WTC11 (cell line): ENCODE results near the gene IFT25.

Experiments used
- ATF3 ChIP-seq: sonication (generic); formaldehyde crosslinking; conservative IDR thresholded peaks from 2 replicates; pipeline ENCODE4 v1.8.1; 2022; ENCODE audit warnings: mild to moderate bottlenecking, missing genetic modification reagents
- ATF6 ChIP-seq: sonication (generic); formaldehyde crosslinking; IDR thresholded peaks from 2 replicates; pipeline ENCODE4 v1.8.1; 2023; ENCODE audit warnings: mild to moderate bottlenecking, missing genetic modification reagents
- CTCF ChIP-seq: fragments of 200-600 bp; IDR thresholded peaks from 2 replicates; pipeline ENCODE4 v1.8.0; 2022; ENCODE audit warnings: antibody characterized with exemption
- E2F4 ChIP-seq: sonication (generic); formaldehyde crosslinking; IDR thresholded peaks from 2 replicates; pipeline ENCODE4 v1.8.1; 2022; ENCODE audit warnings: low read depth, mild to moderate bottlenecking, moderate library complexity, missing genetic modification reagents, borderline replicate concordance
- ERG ChIP-seq: fragments of 250-450 bp; sonication (Bioruptor Pico); IDR thresholded peaks from 2 replicates; pipeline ENCODE4 v1.8.0; 2021; ENCODE audit warnings: mild to moderate bottlenecking
- ETV6 ChIP-seq: sonication (generic); formaldehyde crosslinking; IDR thresholded peaks from 2 replicates; pipeline ENCODE4 v1.8.1; 2022; ENCODE audit warnings: mild to moderate bottlenecking, missing genetic modification reagents
- KAT7 ChIP-seq: sonication (generic); formaldehyde crosslinking; IDR thresholded peaks from 2 replicates; pipeline ENCODE4 v1.8.1; 2023; ENCODE audit warnings: missing genetic modification reagents, mild to moderate bottlenecking, borderline replicate concordance
- MAX ChIP-seq: sonication (generic); formaldehyde crosslinking; IDR thresholded peaks from 2 replicates; pipeline ENCODE4 v1.8.0; 2022; ENCODE audit warnings: mild to moderate bottlenecking, missing genetic modification reagents
- NFYB ChIP-seq: sonication (generic); formaldehyde crosslinking; conservative IDR thresholded peaks from 2 replicates; pipeline ENCODE4 v1.8.0; 2022; ENCODE audit warnings: low read depth, missing genetic modification reagents
- SMAD3 ChIP-seq: sonication (generic); formaldehyde crosslinking; IDR thresholded peaks from 2 replicates; pipeline ENCODE4 v1.8.0; 2022; ENCODE audit warnings: missing genetic modification reagents, mild to moderate bottlenecking, borderline replicate concordance
- SP1 ChIP-seq: sonication (generic); formaldehyde crosslinking; conservative IDR thresholded peaks from 2 replicates; pipeline ENCODE4 v1.8.1; 2022; ENCODE audit warnings: missing genetic modification reagents
- USF1 ChIP-seq: sonication (generic); formaldehyde crosslinking; IDR thresholded peaks from 2 replicates; pipeline ENCODE4 v1.8.0; 2022; ENCODE audit warnings: mild to moderate bottlenecking, missing genetic modification reagents
- ZNF232 ChIP-seq: sonication (generic); formaldehyde crosslinking; IDR thresholded peaks from 2 replicates; pipeline ENCODE4 v1.8.0; 2022; ENCODE audit warnings: mild to moderate bottlenecking, missing genetic modification reagents

- TF ChIP-seq NFYB (CRISPR knock-in tag) (no peak), CTCF (no peak), ZNF232 (no peak), MAX (CRISPR knock-in tag) (no peak), KAT7 (CRISPR knock-in tag) (no peak), ATF3 (no peak), ETV6 (no peak), ATF6 (CRISPR knock-in tag) (no peak), SP1 (CRISPR knock-in tag) (no peak), USF1 (no peak), ERG (CRISPR knock-in tag) (no peak), E2F4 (CRISPR knock-in tag) (no peak), SMAD3 (CRISPR knock-in tag) (no peak)
These were observed 2.8 kb upstream of the IFT25 start for GRCh38 chr1:53948291-53948690.
